ENCODE results near the gene DNAJC10.
"Not testable (repeated sequence)": the region's sequence is repeated elsewhere in the genome, so short reads cannot be mapped to it uniquely, and the experiment has no call there.

The DNAJC10 gene

GRCh38 chr2:182682210-182682609 lies 33.8 kb upstream of the DNAJC10 start:
- H3K27ac ChIP-seq: no peak overlapping the region
- TF ChIP-seq CTCF (conservative IDR thresholded peaks at IDR 0.05): no peak

DNA sequence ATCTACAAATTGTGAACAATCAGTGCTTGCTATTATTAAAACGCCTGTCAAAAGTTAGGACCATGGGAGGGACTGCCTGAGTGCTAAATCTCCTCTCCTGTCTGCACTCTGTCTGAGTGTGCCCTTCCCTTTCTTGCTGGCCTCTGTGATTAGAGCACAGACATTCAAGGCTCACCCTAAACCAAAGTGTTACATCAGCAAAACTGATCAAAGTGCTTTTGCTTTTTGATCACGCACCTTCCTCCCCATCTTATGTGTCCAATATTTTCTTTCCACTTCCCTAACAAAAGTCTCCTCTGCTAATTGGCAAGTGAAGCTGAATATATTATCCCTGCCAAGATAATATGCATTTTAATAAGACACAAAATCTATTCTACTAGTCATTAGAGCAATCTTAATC lies 30.5 kb upstream of the DNAJC10 start:
- no peak for TF ChIP-seq CTCF (conservative IDR thresholded peaks at IDR 0.05)
- H3K27ac ChIP-seq: no peak overlapping the region

DNA sequence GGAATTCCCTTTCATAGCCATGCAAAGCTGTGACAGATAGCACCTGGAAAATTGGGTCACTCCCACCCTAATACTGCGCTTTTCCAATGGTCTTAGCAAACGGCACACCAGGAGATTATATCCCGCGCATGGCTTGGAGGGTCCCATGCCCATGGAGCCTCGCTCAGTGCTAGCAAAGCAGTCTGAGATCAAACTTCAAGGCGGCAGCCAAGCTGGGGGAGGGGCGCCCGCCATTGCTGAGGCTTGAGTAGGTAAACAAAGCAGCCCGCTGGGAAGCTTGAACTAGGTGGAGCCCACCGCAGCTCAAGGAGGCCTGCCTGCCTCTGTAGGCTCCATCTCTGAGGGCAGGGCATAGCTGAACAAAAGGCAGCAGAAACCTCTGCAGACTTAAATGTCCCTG lies 29.3 kb upstream of the DNAJC10 start:
- H3K27ac ChIP-seq: not testable (repeated sequence)

DNA sequence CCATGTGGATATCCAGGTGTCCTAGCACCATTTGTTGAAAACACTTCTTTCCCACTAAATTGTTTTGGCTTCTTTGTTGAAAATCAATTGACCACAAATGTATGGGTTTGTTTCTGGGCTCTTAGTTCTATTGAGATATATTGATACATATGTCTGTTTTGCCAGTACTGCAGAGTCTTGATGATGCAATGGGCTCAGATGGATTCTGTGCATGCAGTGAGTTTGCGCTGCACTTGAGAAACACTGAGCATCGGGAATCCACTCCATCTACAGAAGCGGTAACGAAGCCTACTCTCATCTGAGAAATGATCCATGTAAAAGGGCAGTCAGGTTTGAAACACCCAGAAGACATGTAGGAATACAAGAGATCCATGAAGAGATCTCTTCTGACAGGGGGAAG lies 21.9 kb upstream of the DNAJC10 start:
- no peak for TF ChIP-seq CTCF (conservative IDR thresholded peaks at IDR 0.05)
- H3K27ac ChIP-seq: no peak overlapping the region

GRCh38 chr2:182695776-182696175 lies 20.3 kb upstream of the DNAJC10 start:
- H3K27ac ChIP-seq: no peak overlapping the region
- TF ChIP-seq CTCF (conservative IDR thresholded peaks at IDR 0.05): no peak

DNA sequence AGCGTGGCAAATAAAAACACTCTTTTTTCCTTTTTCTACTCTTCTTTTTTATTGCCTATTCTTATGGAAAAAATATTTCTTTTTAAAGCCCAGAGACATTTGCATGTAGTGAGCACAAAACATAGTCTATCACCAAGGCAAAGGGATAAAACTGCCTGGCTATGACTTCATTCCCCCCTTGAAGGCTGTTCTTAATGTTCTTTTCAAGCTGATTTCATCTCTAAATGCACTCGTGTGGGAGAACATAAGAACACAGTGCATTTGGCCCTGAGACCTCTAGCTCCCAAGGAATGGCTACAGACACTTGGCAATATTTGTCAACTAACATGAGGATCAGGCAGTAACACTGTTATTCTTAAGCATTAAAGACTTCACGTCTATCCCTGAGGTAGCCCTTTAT lies 17.4 kb upstream of the DNAJC10 start:
- no peak for TF ChIP-seq CTCF (conservative IDR thresholded peaks at IDR 0.05)
- H3K27ac ChIP-seq: no peak overlapping the region

GRCh38 chr2:182705761-182706160 lies 10.3 kb upstream of the DNAJC10 start:
- TF ChIP-seq CTCF (conservative IDR thresholded peaks at IDR 0.05): no peak
- H3K27ac ChIP-seq: no peak overlapping the region

GRCh38 chr2:182706751-182707150 lies 9.3 kb upstream of the DNAJC10 start:
- no peak overlapping the region for H3K27ac ChIP-seq
- no peak for TF ChIP-seq CTCF (conservative IDR thresholded peaks at IDR 0.05)

All from VCaP (cell line).